Kidney (tissue), 14 donors: ENCODE measurements around the gene MATN1. TPM values are rescaled to one million over a fixed set of nuclear protein-coding genes. Genes with fewer than 3 reads are reported as not detected.

Experiments
- DNase-seq, 5 donors: peaks; one replicate each; pipeline ENCODE4 v3.0.0-alpha.2; 2013 to 2020
- FAIRE-seq: peaks from 2 replicates; lab custom pipeline; 2012; peaks lifted over from hg19 to GRCh38; lab: Jason Lieb, UNC
- H3K27ac ChIP-seq, 2 donors: one replicate each; pipeline ENCODE4 v1.7.0; 2013; ENCODE audit warnings: low read depth in 2 of 2, low read length in 2 of 2, inconsistent platforms in 1 of 2
- H3K27me3 ChIP-seq: one replicate; pipeline ENCODE4 v1.7.1; 2013; ENCODE audit warnings: low read length, inconsistent platforms; ENCODE audit not compliant: control insufficient read depth, insufficient read depth
- H3K36me3 ChIP-seq, 3 donors: one replicate each; pipeline versions ENCODE4 v1.7.0 to v1.7.1; 2013; ENCODE audit warnings: low read length in 3 of 3, control low read depth in 1 of 3, inconsistent platforms in 1 of 3; ENCODE audit not compliant: insufficient read depth in 3 of 3, control insufficient read depth in 2 of 3
- H3K4me1 ChIP-seq, 3 donors: one replicate each; pipeline versions ENCODE4 v1.7.0 to v1.7.1; 2013; ENCODE audit warnings: low read length in 3 of 3, inconsistent platforms in 1 of 3, low read depth in 1 of 3; ENCODE audit not compliant: control insufficient read depth in 2 of 3, insufficient read depth in 2 of 3
- H3K4me3 ChIP-seq, 3 donors: one replicate each; pipeline versions ENCODE4 v1.7.0 to v1.8.1; 2013; ENCODE audit warnings: low read length in 3 of 3, control low read depth in 1 of 3, inconsistent platforms in 1 of 3
- H3K9ac ChIP-seq, 3 donors: one replicate each; pipeline versions ENCODE4 v1.7.0 to v1.7.1; 2013; ENCODE audit warnings: low read length in 3 of 3, control low read depth in 1 of 3, inconsistent platforms in 1 of 3
- H3K9me3 ChIP-seq, 3 donors: one replicate each; pipeline versions ENCODE4 v1.7.0 to v1.7.1; 2013; ENCODE audit warnings: low read length in 3 of 3, control low read depth in 1 of 3, inconsistent platforms in 1 of 3; ENCODE audit not compliant: control insufficient read depth in 2 of 3, insufficient read depth in 1 of 3
- intact Hi-C: fragments of 100-400 bp; cut with DNase I; formaldehyde crosslinking; loops from one replicate; pipeline ENCODE4 v1.11.1; 2022
- polyA plus RNA-seq: library from polyadenylated mRNA; stranded (reverse); fragments of 350-450 nt; fragmentation: Illumina TruSeq; extraction: RNeasy Lipid Tissue Mini Kit (QIAGEN cat#74804); gene quantifications from one replicate; pipeline ENCODE4 v1.2.3, GENCODE V29; 2014; ENCODE audit warnings: low read depth, low replicate concordance; ENCODE audit not compliant: insufficient read depth
- total RNA-seq: library from RNA; stranded (reverse); fragmentation: NEBNext Ultra II Directional; extraction: Animal tissue kit (Norgen Biotek cat#: 25700); gene quantifications from one replicate; pipeline ENCODE4 v1.2.1, GENCODE V29; 2021
- TF ChIP-seq, protein P1 (sequence below): IDR thresholded peaks from 3 replicates; pipeline ENCODE4 v1.5.1; 2012; ENCODE audit warnings: mild to moderate bottlenecking, moderate library complexity, borderline replicate concordance; ENCODE audit not compliant: insufficient read depth; ENCODE audit errors: extremely low read depth
- donor health status: control.
- donor health status: control.
- donor health status: control.
- donor health status: control.
- donor health status: control.
- donor health status: DM: yes; HTN: yes; CAD: no.
- donor health status: Normal renal cell carcinoma (clear cell type).

MATN1 gene
- total and polyA plus RNA-seq, 2 donors from 2014 or later, result 0.13 TPM; not detected in 1

DNA sequence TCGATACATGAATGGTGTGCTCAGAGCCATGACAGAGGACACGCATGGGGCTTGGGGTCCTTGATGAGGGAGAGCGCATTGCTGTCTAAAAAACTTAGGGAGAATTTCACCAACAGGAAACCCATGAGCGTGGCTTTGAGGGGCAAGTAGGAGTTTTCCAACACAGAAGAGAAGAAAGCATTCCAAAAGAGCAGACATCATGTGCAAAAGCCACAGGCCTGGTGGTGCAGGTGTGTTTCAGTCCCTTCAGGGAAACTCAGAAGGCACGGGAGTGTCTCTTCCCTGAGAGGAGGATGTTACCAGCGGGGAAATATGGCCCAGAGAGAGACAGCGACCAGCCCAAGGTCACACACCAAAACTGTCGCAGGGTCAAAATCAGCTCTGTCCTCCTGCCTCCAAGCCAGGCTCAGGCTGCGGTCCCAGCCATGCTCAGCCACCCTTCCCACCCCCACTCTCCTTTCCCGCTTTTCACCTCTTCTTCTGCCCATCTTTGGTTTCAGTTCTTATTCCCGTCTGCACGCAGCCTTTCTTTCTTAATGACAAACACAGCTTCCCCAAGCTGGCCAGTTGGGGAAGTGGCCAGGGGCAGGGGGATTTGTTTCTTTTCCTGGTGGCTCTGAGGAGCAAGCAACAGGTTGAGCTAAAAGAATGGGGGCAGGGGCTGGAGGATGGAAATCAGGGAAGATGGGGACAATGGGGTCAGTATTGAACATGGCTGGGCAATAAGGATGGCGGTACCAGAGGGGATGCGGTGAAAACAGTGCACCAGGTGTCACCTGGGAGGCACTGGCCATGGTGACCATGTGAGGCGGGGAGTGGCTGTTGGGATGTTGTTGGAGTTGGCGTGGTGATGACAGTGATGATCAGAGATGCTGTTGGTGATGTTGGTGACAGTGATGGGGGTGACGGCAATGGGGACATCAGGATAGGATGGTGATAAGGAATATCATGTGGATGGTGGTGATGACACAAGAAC is 23.9 kb upstream of the MATN1 start:
- Histone ChIP-seq H3K9me3 (no peaks in the 10 kb centered on the region), H3K4me3 (no peak overlapping the region), H3K27me3 (no peaks in the 10 kb centered on the region), H3K36me3 (no peaks in the 10 kb centered on the region), H3K4me1 (no peaks in the 10 kb centered on the region), H3K9ac (no peak overlapping the region), H3K27ac (no peak overlapping the region)
- TF ChIP-seq, protein P1, sequence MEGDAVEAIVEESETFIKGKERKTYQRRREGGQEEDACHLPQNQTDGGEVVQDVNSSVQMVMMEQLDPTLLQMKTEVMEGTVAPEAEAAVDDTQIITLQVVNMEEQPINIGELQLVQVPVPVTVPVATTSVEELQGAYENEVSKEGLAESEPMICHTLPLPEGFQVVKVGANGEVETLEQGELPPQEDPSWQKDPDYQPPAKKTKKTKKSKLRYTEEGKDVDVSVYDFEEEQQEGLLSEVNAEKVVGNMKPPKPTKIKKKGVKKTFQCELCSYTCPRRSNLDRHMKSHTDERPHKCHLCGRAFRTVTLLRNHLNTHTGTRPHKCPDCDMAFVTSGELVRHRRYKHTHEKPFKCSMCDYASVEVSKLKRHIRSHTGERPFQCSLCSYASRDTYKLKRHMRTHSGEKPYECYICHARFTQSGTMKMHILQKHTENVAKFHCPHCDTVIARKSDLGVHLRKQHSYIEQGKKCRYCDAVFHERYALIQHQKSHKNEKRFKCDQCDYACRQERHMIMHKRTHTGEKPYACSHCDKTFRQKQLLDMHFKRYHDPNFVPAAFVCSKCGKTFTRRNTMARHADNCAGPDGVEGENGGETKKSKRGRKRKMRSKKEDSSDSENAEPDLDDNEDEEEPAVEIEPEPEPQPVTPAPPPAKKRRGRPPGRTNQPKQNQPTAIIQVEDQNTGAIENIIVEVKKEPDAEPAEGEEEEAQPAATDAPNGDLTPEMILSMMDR, result no peak
- DNase-seq (peak in 1 of 5 donors; percentile 36), FAIRE-seq (no peak)
- intact Hi-C loops, result no loop called here

DNA sequence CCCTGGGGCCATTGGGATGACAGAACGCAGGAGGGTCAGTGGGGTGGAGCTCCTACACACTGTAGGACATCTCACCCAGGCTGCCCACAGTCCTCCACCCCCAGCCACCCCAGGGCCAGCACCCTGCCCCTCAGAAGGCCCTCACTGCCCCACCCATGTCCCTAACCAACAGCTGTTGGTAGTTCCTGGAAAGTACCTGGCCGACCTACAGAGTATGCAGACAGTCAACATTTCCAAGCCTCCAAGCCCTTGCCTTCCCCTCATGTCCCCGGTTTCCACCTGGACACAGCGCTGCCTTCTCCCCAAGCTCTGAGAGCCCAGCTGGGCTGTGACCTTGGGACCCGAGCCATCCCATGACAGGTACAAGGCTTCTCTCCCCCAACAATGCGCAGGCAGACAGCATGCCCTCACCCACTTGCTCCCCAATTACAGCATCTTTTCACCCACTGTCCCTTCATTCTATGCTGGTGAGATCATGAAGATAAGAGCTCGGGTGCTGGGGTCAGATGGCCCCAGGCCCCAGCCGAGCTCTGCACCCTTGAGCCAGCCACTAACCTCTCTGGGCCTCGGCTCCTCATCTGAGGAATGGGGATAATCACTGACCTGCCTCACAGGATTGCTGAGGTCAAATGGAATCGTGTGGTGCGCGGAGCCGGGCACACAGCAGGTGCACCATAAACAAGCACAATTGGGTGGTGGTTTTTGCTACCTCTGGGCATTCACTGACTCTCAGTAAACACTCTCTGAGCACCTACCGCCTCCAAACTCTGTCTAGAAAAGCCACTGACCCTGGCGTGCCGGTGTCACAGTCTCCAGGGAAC is 23.0 kb upstream of the MATN1 start:
- H3K4me1 ChIP-seq, result no peaks in the 10 kb centered on the region
- H3K9ac ChIP-seq, result no peak overlapping the region
- no peaks in the 10 kb centered on the region for H3K27me3 ChIP-seq
- no peak overlapping the region for H3K4me3 ChIP-seq
- H3K36me3 ChIP-seq, result no peaks in the 10 kb centered on the region
- H3K27ac ChIP-seq, result no peak overlapping the region
- intact Hi-C loops, result no loop called here
- FAIRE-seq (no peak), DNase-seq (peak in 1 of 5 donors; percentile 69)
- TF ChIP-seq, protein P1, result no peak
- no peaks in the 10 kb centered on the region for H3K9me3 ChIP-seq

DNA sequence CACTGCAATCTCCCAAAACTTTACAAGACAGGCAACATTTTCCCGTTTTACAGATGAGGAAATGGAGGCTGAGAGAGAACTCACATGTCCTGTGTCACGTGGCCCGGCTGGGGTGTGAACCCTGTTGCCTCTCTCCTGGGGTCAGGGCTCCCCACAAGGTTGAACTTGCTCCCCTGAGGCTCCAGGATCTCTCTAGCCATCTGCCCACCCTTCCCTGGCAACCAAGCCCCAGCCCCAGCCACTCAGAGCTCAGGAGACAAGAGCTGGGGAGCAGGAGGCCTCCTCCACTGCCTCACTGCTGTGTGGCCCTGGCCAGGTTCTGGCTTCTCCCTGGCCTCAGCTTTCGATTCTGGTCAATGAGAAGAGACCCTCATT is 22.4 kb upstream of the MATN1 start:
- no peak overlapping the region for H3K9ac ChIP-seq
- H3K4me1 ChIP-seq, result no peaks in the 10 kb centered on the region
- intact Hi-C loops, result no loop called here
- H3K27ac ChIP-seq, result no peak overlapping the region
- no peak overlapping the region for H3K4me3 ChIP-seq
- TF ChIP-seq, protein P1, result no peak
- H3K36me3 ChIP-seq, result no peaks in the 10 kb centered on the region
- no peaks in the 10 kb centered on the region for H3K9me3 ChIP-seq
- peak in 1 of 5 donors; percentile 51 for DNase-seq
- no peaks in the 10 kb centered on the region for H3K27me3 ChIP-seq
- FAIRE-seq, result no peak
